ENCODE results near the gene UBASH3B.
"Not testable (repeated sequence)": the region's sequence is repeated elsewhere in the genome, so short reads cannot be mapped to it uniquely, and the experiment has no call there.

UBASH3B gene

GRCh38 chr11:122655527-122656072 is at the start of gene UBASH3B:
TSS of gene UBASH3B (plus strand) at chr11:122655722. CDS start at chr11:122656050, 328 bp downstream.
- DNase-seq (ENCODE audit: low read depth), result no peak

- not testable (repeated sequence) for DNase-seq (ENCODE audit: low read depth)
Measured at GRCh38 chr11:122607162-122607561, 48.4 kb upstream of the UBASH3B start.

GRCh38 chr11:122612123-122612824 is 43.2 kb upstream of the UBASH3B start:
- no peak for DNase-seq (ENCODE audit: low read depth)

- no peak for DNase-seq (ENCODE audit: low read depth)
Measured at GRCh38 chr11:122616718-122617117, 38.8 kb upstream of the UBASH3B start.

- no peak for DNase-seq (ENCODE audit: low read depth)
Measured at GRCh38 chr11:122617297-122617696, 38.2 kb upstream of the UBASH3B start.

- DNase-seq (ENCODE audit: low read depth), result no peak
Measured at GRCh38 chr11:122617926-122618325, 37.6 kb upstream of the UBASH3B start.

- DNase-seq (ENCODE audit: low read depth), result no peak
Measured at GRCh38 chr11:122618927-122619326, 36.6 kb upstream of the UBASH3B start.

GRCh38 chr11:122619757-122620156 is 35.8 kb upstream of the UBASH3B start:
- no peak for DNase-seq (ENCODE audit: low read depth)

GRCh38 chr11:122625501-122625900 is 30.0 kb upstream of the UBASH3B start:
- not testable (repeated sequence) for DNase-seq (ENCODE audit: low read depth)

GRCh38 chr11:122625976-122626665 is 29.4 kb upstream of the UBASH3B start:
- DNase-seq (ENCODE audit: low read depth), result no peak

GRCh38 chr11:122627745-122628144 is 27.8 kb upstream of the UBASH3B start:
- DNase-seq (ENCODE audit: low read depth), result no peak

- DNase-seq (ENCODE audit: low read depth), result no peak
Measured at GRCh38 chr11:122628810-122629555, 26.5 kb upstream of the UBASH3B start.

GRCh38 chr11:122632181-122632824 is 23.2 kb upstream of the UBASH3B start:
- DNase-seq (ENCODE audit: low read depth), result no peak

- DNase-seq (ENCODE audit: low read depth), result no peak
Measured at GRCh38 chr11:122633219-122633829, 22.2 kb upstream of the UBASH3B start.

- DNase-seq (ENCODE audit: low read depth), result no peak
Measured at GRCh38 chr11:122634501-122634900, 21.0 kb upstream of the UBASH3B start.

GRCh38 chr11:122637541-122637940 is 18.0 kb upstream of the UBASH3B start:
- DNase-seq (ENCODE audit: low read depth), result no peak

- DNase-seq (ENCODE audit: low read depth), result peak; percentile 59
Measured at GRCh38 chr11:122642472-122642922, 13.0 kb upstream of the UBASH3B start.

- DNase-seq (ENCODE audit: low read depth), result no peak
Measured at GRCh38 chr11:122642971-122643370, 12.6 kb upstream of the UBASH3B start.

GRCh38 chr11:122645847-122646246 is 9.7 kb upstream of the UBASH3B start:
- DNase-seq (ENCODE audit: low read depth), result no peak

GRCh38 chr11:122646549-122647340 is 8.8 kb upstream of the UBASH3B start:
- no peak for DNase-seq (ENCODE audit: low read depth)

Data from HS-27A (cell line).